ENCODE measurements around the gene CST11.

CST11 gene

GRCh38 chr20:23435626-23436539 lies 16.8 kb downstream of the CST11 start:
- Histone ChIP-seq H3K27ac (ENCODE audit: extremely low read depth, low read depth, low read length) (no peak overlapping the region), H3K4me1 (ENCODE audit: control insufficient read depth, insufficient read depth, low read length) (no peaks in the 10 kb centered on the region), H3K9me3 (ENCODE audit: control insufficient read depth, insufficient read depth, low read depth, low read length) (no peaks in the 10 kb centered on the region), H3K36me3 (ENCODE audit: control insufficient read depth in 2 of 2, insufficient read depth in 1 of 2, low read length in 2 of 2) (no peaks in the 10 kb centered on the region), H3K4me3 (ENCODE audit: low read depth, low read length) (no peak overlapping the region)
- ChIA-PET POLR2A (interaction anchor here (0.6 kb wide), 2 partner anchors 20 to 1434 kb away, joined by 3 to 5 read pairs; no protein-coding TSS in a partner anchor), CTCF (interaction anchor here (1.0 kb wide), 1 partner anchor 11 kb away, joined by 4 read pairs; no protein-coding TSS in a partner anchor)
- TF ChIP-seq PRDM10 (tag by site-specific recombination; IDR thresholded peaks at IDR 0.05), result 0 out of 2 replicates have a peak, but pooled peaks have one; percentile 35
- TF ChIP-seq ZBTB21 (tag by site-specific recombination; IDR thresholded peaks at IDR 0.05), result no peak

DNA sequence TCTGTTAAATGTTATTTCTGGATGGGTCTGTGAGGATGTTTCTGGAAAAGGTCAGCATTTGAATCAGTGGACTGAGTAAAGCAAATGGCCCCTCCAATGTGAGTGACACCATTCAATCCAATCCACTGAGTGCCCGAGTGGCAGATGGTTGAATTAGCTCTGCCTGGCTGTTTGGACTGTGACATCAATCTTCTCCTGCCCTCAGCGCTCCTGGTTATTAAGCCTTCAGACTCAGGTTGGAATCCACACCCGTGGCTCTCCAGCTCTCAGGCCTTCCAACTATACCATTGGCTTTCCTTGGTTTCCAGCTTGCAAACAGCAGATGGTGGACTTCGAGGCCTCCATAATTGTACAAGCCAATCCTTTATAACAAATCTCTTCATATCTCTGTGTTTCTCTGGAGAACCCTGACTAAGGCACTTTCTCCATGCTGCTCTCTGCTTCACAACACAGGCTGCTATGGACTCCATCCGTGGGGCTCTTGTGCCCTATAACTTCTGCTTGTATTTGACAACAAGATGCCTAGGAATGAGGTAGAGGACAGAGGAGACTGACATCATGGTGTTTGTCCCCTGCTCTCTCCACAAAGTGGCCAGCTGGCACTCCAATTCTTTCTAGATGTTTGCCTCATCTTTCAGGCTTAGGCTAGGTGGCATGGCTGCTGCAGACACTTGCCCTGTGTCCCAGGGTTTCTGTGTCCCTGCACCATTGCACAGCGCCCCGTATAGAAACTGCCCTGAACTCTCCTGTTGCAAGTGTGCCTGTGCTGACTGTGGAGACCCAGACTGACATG lies 18.0 kb downstream of the CST11 start:
- Histone ChIP-seq H3K4me1 (ENCODE audit: control insufficient read depth, insufficient read depth, low read length) (no peaks in the 10 kb centered on the region), H3K36me3 (ENCODE audit: control insufficient read depth in 2 of 2, insufficient read depth in 1 of 2, low read length in 2 of 2) (no peaks in the 10 kb centered on the region), H3K9me3 (ENCODE audit: control insufficient read depth, insufficient read depth, low read depth, low read length) (no peaks in the 10 kb centered on the region), H3K27ac (ENCODE audit: extremely low read depth, low read depth, low read length) (no peak overlapping the region), H3K4me3 (ENCODE audit: low read depth, low read length) (no peak overlapping the region)
- ChIA-PET CTCF (interaction anchor here (1.5 kb wide), 1 partner anchor 7 kb away, joined by 12 read pairs; no protein-coding TSS in a partner anchor), POLR2A (no interaction called here)
- TF ChIP-seq ZNF658 (tag by site-specific recombination; IDR thresholded peaks at IDR 0.05) (no peak), BCL11B (tag by site-specific recombination; IDR thresholded peaks at IDR 0.05; ENCODE audit: low read depth) (no peak)

- CTCF ChIA-PET, result interaction anchor here (0.6 to 1.5 kb wide), 3 partner anchors 8 to 13 kb away, joined by 3 to 12 read pairs (median 4); no protein-coding TSS in a partner anchor
- TF ChIP-seq ZNF600 (tag by site-specific recombination; IDR thresholded peaks at IDR 0.05) (no peak), AEBP2 (tag by site-specific recombination; IDR thresholded peaks at IDR 0.05; ENCODE audit: borderline replicate concordance) (no peak), ZBTB1 (tag by site-specific recombination; IDR thresholded peaks at IDR 0.05) (no peak), ZNF175 (tag by site-specific recombination; IDR thresholded peaks at IDR 0.05) (no peak), ZNF16 (tag by site-specific recombination; IDR thresholded peaks at IDR 0.05; ENCODE audit: low read depth) (no peak), SP7 (tag by site-specific recombination; IDR thresholded peaks at IDR 0.05) (no peak), ZNF114 (tag by site-specific recombination; IDR thresholded peaks at IDR 0.05) (no peak)
- TF ChIP-seq, protein P1, sequence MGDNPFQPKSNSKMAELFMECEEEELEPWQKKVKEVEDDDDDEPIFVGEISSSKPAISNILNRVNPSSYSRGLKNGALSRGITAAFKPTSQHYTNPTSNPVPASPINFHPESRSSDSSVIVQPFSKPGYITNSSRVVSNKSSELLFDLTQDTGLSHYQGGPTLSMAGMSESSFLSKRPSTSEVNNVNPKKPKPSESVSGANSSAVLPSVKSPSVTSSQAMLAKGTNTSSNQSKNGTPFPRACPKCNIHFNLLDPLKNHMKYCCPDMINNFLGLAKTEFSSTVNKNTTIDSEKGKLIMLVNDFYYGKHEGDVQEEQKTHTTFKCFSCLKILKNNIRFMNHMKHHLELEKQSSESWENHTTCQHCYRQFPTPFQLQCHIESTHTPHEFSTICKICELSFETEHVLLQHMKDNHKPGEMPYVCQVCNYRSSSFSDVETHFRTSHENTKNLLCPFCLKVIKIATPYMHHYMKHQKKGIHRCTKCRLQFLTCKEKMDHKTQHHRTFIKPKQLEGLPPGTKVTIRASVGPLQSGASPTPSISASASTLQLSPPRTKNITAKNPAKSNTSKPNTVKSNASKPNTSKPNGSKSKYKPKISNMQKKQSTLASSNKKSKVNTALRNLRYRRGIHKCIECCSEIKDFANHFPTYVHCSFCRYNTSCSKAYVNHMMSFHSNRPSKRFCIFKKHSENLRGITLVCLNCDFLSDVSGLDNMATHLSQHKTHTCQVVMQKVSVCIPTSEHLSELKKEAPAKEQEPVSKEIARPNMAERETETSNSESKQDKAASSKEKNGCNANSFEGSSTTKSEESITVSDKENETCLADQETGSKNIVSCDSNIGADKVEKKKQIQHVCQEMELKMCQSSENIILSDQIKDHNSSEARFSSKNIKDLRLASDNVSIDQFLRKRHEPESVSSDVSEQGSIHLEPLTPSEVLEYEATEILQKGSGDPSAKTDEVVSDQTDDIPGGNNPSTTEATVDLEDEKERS (tag by site-specific recombination; IDR thresholded peaks at IDR 0.05), result no peak
- POLR2A ChIA-PET, result no interaction called here
- Histone ChIP-seq H3K9me3 (ENCODE audit: control insufficient read depth, insufficient read depth, low read depth, low read length) (no peaks in the 10 kb centered on the region), H3K4me1 (ENCODE audit: control insufficient read depth, insufficient read depth, low read length) (no peaks in the 10 kb centered on the region), H3K4me3 (ENCODE audit: low read depth, low read length) (no peak overlapping the region), H3K27ac (ENCODE audit: extremely low read depth, low read depth, low read length) (no peak overlapping the region), H3K36me3 (ENCODE audit: control insufficient read depth in 2 of 2, insufficient read depth in 1 of 2, low read length in 2 of 2) (no peaks in the 10 kb centered on the region)
Measured at GRCh38 chr20:23433628-23434027, 19.0 kb downstream of the CST11 start.

All from HEK293 (cell line).